ENCODE results near the gene UBE2D2. TPM values are rescaled to one million over a fixed set of nuclear protein-coding genes. Genes with fewer than 3 reads are reported as not detected.

UBE2D2 gene
- total RNA-seq, 1 experiment from 2014 or later = 115 TPM

GRCh38 chr5:139513852-139514485, 47.2 kb upstream of the UBE2D2 start:
- Histone ChIP-seq H3K4me2 (no peak overlapping the region), H3F3A (ENCODE audit: insufficient read depth, low read depth) (no peaks in the 10 kb centered on the region), H3K36me3 (ENCODE audit: low read depth) (no peaks in the 10 kb centered on the region), H3K27me3 (ENCODE audit: insufficient read depth, low read depth) (no peaks in the 10 kb centered on the region), H4K20me1 (ENCODE audit: insufficient read depth) (no peaks in the 10 kb centered on the region), H3K9me2 (ENCODE audit: insufficient read depth) (no peaks in the 10 kb centered on the region), H3K9me3 (ENCODE audit: insufficient read depth, low read depth) (no peaks in the 10 kb centered on the region), H3K4me3 (no peak overlapping the region), H3K4me1 (replicated peaks; ENCODE audit: insufficient read depth) (peaks cover 12% of the 10 kb centered on the region), H3K27ac (no peak overlapping the region), H2AFZ (no peak overlapping the region), H3K79me2 (ENCODE audit: low read depth) (no peaks in the 10 kb centered on the region)
- intact Hi-C loops (cut with micrococcal nuclease; ENCODE audit: unreplicated experiment) = loop anchor here (1.0 kb wide), 2 partner anchors 32 to 92 kb away; partner anchors contain the start of gene STING1
- DNase-seq = no peak
- POLR2A ChIA-PET (ENCODE audit: unreplicated experiment) = interaction anchor here (0.7 kb wide), 1 partner anchor 78 kb away, joined by 6 read pairs; no protein-coding TSS in a partner anchor
- CTCF ChIA-PET = interaction anchor here (0.6 to 2.0 kb wide), 7 partner anchors 12 to 95 kb away, joined by 3 to 15 read pairs (median 4); partner anchors contain the start of gene STING1
- TF ChIP-seq CTCF (conservative IDR thresholded peaks at IDR 0.05) (peak; percentile 19; the same call in 1 of the 2 replicates), EZH2 (IDR thresholded peaks at IDR 0.05; ENCODE audit: low read depth) (no peak)
- no TSS peak for BruUV-seq (replicated peaks)

GRCh38 chr5:139514486-139514856, 46.7 kb upstream of the UBE2D2 start:
- DNase-seq = no peak
- CTCF ChIA-PET = interaction anchor here (0.6 to 2.0 kb wide), 3 partner anchors 92 to 935 kb away, joined by 4 to 16 read pairs (median 15); no protein-coding TSS in a partner anchor

More at GRCh38 chr5:139514486-139514856, 46.7 kb upstream of the UBE2D2 start:
- no peak overlapping the region for H3K27ac ChIP-seq
- no peaks in the 10 kb centered on the region for H3F3A ChIP-seq (ENCODE audit: insufficient read depth, low read depth)
- no peak overlapping the region for H3K4me3 ChIP-seq
- no peak for TF ChIP-seq EZH2 (IDR thresholded peaks at IDR 0.05; ENCODE audit: low read depth)
- TF ChIP-seq CTCF (conservative IDR thresholded peaks at IDR 0.05) = no peak
- H3K4me1 ChIP-seq (replicated peaks; ENCODE audit: insufficient read depth) = peaks cover 12% of the 10 kb centered on the region
- no peaks in the 10 kb centered on the region for H3K27me3 ChIP-seq (ENCODE audit: insufficient read depth, low read depth)
- H2AFZ ChIP-seq = no peak overlapping the region
- H3K36me3 ChIP-seq (ENCODE audit: low read depth) = no peaks in the 10 kb centered on the region
- POLR2A ChIA-PET (ENCODE audit: unreplicated experiment) = interaction anchor here (0.7 kb wide), 1 partner anchor 78 kb away, joined by 6 read pairs; no protein-coding TSS in a partner anchor
- no peaks in the 10 kb centered on the region for H3K9me3 ChIP-seq (ENCODE audit: insufficient read depth, low read depth)
- no peaks in the 10 kb centered on the region for H4K20me1 ChIP-seq (ENCODE audit: insufficient read depth)
- no peaks in the 10 kb centered on the region for H3K9me2 ChIP-seq (ENCODE audit: insufficient read depth)
- intact Hi-C loops (cut with micrococcal nuclease; ENCODE audit: unreplicated experiment) = no loop called here
- no peaks in the 10 kb centered on the region for H3K79me2 ChIP-seq (ENCODE audit: low read depth)
- BruUV-seq (replicated peaks) = no TSS peak
- no peak overlapping the region for H3K4me2 ChIP-seq

Data from PC-9 (cell line).